Measurements from ENCODE around the gene CDH4. TPM values are rescaled to one million over a fixed set of nuclear protein-coding genes. Genes with fewer than 3 reads are reported as not detected.

CDH4 gene
- total RNA-seq, 1 donor from 2014 or later = under 0.01 TPM

- no peak for DNase-seq (ENCODE audit: low read depth in 2 of 2)
These were observed 673.6 kb downstream of the CDH4 start for GRCh38 chr20:61925555-61926252.

DNA sequence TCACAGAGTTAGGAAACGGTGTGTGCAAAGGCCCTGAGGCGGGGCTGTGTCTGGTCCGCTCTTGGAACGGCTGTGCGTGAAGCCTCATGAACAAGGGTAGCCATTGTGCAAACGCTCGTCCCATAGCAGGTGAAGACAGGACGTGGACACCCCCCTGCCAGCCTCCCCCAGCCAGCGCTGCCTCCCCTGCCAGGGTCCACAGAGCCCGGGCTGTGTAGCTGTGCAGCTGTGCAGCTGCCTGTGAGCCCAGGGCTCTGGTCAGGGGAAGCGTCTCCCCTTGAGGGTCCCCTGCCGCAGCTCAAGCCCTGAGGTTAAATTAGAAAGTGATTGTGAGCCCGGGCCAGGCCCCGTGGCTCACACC lies 674.2 kb downstream of the CDH4 start:
- DNase-seq (ENCODE audit: low read depth in 2 of 2) = no peak

- DNase-seq (ENCODE audit: low read depth in 2 of 2) = no peak
These were observed 674.7 kb downstream of the CDH4 start for GRCh38 chr20:61926796-61927192.

DNA sequence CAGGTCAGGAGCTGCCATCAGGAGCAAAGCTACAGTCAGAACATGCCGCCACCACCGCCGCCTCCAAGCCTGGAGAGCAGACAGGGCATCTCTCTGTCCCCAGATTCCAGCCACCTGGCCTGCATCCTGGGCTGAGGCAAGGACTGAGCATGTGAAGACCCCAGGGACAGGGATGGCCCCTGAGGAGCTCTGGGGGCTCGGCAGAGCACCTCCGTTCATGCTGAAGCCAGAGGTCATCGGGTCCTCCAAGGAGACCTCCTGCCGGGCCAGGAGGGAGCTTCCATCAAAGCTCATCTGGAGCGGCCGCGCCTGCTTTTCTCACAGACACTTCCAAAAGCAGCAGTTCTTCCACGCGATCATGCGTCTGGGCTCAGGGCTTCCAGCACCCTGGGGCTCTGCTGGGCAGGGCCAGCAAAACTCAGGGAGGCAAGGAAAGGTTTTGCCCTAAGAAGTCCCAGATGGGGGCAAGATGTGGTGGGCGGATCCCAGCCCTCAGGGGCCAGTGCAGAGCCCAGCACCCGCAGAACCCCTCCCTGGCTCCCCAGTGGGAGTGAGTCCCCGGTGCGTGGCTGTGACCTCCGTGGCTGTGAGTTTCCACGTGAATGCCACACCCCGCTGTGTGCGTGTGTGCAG lies 675.2 kb downstream of the CDH4 start:
- DNase-seq (ENCODE audit: low read depth in 2 of 2) = no peak

DNA sequence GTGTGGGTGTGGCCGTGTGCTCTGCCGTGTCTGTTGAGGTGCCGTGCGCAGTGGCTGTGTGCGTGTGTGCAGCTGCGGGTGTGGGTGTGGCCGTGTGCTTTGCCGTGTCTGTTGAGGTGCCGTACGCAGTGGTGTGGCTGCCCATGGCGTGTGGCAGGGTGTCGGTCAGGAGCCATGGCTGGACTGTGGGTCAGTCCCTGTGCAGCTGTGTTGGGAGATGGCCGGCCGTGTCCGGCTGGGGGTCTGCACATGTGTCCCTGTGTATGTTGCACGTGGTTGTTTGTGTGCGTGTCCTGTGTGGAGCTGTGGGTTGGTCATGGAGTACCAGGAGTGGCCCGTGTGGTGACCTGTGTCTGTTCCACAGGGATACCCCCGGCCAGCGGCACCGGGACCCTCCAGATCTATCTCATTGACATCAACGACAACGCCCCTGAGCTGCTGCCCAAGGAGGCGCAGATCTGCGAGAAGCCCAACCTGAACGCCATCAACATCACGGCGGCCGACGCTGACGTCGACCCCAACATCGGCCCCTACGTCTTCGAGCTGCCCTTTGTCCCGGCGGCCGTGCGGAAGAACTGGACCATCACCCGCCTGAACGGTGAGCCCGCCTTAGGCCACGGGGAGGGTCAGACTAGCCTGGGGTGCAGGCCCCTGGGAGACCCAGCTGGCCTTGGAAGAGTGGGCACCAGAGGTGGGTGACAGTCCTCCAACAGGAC lies 675.9 kb downstream of the CDH4 start:
- DNase-seq (ENCODE audit: low read depth in 2 of 2) = no peak

DNA sequence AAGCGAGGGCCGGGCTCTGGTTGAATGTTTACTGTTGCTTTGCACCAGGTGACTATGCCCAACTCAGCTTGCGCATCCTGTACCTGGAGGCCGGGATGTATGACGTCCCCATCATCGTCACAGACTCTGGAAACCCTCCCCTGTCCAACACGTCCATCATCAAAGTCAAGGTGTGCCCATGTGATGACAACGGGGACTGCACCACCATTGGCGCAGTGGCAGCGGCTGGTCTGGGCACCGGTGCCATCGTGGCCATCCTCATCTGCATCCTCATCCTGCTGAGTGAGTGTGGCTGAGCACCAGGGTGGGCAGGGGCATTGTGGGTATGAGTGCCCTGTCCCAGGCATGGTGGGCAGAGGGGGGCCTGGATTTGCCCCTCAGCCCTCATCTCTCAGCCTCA lies 677.5 kb downstream of the CDH4 start:
- DNase-seq (ENCODE audit: low read depth in 2 of 2) = no peak

GRCh38 chr20:61929971-61930666 lies 678.1 kb downstream of the CDH4 start:
- no peak for DNase-seq (ENCODE audit: low read depth in 2 of 2)

- no peak for DNase-seq (ENCODE audit: low read depth in 2 of 2)
These were observed 678.9 kb downstream of the CDH4 start for GRCh38 chr20:61930776-61931475.

- no peak for DNase-seq (ENCODE audit: low read depth in 2 of 2)
These were observed 679.6 kb downstream of the CDH4 start for GRCh38 chr20:61931476-61932198.

DNA sequence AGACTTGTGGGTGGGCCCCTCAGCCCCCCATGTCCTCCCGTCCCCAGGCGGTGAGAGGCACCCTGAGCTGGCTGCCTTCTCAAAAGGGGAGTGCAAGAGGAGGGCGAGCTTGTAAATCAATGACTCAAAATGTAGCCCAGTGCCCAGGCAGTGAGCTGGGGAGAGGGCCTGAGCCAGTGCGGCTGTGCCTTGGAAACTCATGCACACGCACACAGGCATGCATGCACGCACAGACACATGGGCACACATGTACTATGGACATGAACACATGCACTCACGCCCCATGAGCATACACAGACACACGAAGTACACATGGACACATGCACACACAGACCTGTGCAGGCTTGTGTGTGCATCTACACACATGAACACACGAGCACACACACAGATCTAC lies 680.1 kb downstream of the CDH4 start:
- no peak for DNase-seq (ENCODE audit: low read depth in 2 of 2)

- DNase-seq (ENCODE audit: low read depth in 2 of 2) = no peak
These were observed 680.8 kb downstream of the CDH4 start for GRCh38 chr20:61932711-61933480.

- DNase-seq (ENCODE audit: low read depth in 2 of 2) = no peak
These were observed 681.5 kb downstream of the CDH4 start for GRCh38 chr20:61933481-61933950.

GRCh38 chr20:61933951-61934715 lies 682.1 kb downstream of the CDH4 start:
- DNase-seq (ENCODE audit: low read depth in 2 of 2) = no peak

DNA sequence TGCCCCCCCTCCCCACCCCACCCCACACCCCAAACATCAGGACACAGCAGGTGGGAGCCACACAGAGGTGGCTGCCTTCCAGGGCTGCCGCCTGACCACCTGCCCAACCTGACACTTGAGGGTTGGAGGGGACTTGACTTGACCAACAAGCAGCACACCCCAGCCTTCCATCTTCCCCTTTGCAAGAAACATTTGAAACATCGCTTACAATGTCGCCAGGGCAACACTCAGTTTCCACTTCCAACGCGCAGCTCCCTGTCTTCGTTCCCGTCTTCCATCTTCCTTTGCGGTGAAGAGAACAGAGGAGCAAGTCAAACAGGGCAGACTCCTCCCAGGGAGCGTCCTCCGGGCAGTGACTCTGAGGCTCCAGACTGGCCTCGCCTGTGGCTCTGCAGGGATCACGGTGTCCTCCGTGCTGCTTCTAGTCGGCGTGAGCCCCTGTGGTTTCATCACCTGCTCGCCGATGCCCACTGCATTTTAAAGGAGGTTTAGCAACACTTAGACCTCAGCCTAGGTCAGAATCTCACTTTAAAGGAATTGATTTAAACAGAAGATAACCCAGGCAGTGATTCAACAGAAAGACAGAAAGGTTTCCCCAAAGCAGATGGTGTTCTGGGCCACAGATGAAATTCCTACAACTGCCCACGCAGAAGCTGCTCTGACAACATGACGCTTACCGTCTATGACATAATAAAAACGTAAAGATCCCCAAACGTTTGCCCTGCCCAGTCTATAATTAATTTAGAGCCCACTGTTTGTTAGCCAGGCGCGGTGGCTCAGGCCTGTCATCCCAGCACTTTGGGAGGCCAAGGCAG lies 682.9 kb downstream of the CDH4 start:
- DNase-seq (ENCODE audit: low read depth in 2 of 2) = no peak

DNA sequence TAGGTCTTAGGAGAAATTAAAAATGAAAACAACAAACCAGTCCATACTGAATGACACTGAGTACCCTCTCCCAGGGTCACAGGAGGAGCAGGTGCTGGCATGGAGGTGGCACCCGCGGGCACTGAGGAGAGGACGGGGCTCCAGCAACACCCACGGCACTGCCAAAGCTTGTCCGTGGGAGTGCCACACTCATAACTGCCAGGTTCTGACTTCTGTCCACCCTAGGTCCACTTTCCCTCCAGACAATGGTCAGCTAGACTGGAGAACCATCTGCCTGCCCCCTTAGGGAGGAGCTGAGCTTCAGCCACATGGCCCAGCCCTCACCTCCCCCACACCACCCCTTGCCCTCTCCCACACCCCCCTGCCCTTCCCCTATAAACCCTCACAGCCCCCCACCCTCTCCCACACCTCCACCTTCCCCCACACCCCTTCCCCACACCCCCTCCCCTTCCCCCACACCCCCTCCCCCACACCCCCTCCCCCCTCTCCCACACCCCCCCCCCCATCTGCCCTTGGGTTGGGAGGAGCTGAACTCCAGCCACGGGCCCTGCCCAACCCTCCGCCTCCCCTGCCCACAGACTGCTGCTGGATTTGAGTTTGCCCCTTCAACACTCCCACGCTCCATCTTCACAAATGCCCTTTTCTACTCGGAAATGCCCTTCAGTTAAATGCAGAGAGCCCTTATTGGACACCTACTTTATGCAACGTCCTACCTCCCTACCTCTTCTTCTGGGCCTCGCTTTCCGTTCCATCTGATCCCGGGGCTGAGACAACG lies 684.1 kb downstream of the CDH4 start:
- no peak for DNase-seq (ENCODE audit: low read depth in 2 of 2)

- no peak for DNase-seq (ENCODE audit: low read depth in 2 of 2)
These were observed 684.7 kb downstream of the CDH4 start for GRCh38 chr20:61936701-61937131.

GRCh38 chr20:61937146-61937962 lies 685.3 kb downstream of the CDH4 start:
- DNase-seq (ENCODE audit: low read depth in 2 of 2) = no peak
